Retina (tissue), 1 donor: ENCODE data around the gene VPS13A.

Experiments used
- DNase-seq: peaks from one replicate; pipeline ENCODE4 v3.0.0-alpha.2; 2016

Gene VPS13A

DNA sequence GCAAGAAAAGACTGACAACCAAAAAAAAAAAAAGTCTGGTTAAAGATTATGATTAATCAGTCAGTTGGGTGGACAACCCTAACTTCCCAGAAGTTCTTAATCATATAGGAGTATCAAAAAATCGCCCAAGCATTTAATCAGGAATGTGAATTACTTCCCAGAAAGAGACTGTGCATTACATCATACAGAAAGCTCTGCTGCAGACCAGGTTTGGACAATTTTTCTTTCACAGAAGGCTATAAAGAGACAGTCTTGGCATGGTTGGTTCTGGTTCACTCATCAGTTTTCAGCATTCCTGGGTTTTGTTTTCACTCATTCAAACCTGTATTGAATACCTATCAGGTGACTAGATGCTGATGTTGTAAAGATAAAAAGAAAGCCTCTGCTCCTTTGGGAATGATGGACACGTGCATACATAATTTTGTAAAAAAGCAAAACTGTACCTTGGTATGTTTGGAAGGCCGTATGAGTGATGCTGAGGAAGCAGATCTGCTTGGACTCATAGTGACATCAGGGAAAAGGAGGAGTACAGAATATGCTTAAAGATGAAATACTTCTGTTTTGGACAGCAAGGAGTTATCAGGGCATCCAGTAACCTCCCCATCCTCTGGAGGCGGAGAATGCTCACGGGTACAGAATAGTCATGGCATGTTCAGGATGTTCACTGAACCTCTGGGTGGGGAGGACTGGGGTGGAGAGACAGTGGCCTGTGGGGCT lies 292.3 kb downstream of the VPS13A start:
- DNase-seq: no peak
